ENCODE results near the gene MBLAC1. TPM values are rescaled to one million over a fixed set of nuclear protein-coding genes. Genes with fewer than 3 reads are reported as not detected.

The MBLAC1 gene
- total and polyA plus RNA-seq, 9 of the 15 experiments (the other 6 are each of a cell fraction or from before 2014, with no cell fraction given) = 0.03 to 3.1 (median 0.52) TPM

GRCh38 chr7:100148559-100149328, 22.0 kb downstream of the MBLAC1 start, which contains the start of gene LAMTOR4 (continued):
- TF ChIP-seq FOXP1 (CRISPR knock-in tag; IDR thresholded peaks at IDR 0.05) = no peak; the same call in 1 of the 2 replicates
- no peak for TF ChIP-seq NR2C2 (CRISPR knock-in tag; IDR thresholded peaks at IDR 0.05)
- no peak for TF ChIP-seq NR2C2 (tag; IDR thresholded peaks at IDR 0.05)
- no peak for TF ChIP-seq RBM22 (IDR thresholded peaks at IDR 0.05; ENCODE audit: low read depth, low read length, poor library complexity, severe bottlenecking)
- no peak for TF ChIP-seq GTF2E2 (tag; IDR thresholded peaks at IDR 0.05)
- TF ChIP-seq TOE1 (IDR thresholded peaks at IDR 0.05; ENCODE audit: borderline replicate concordance) = peak; percentile 99
- TF ChIP-seq TOE1 (CRISPR knock-in tag; IDR thresholded peaks at IDR 0.05; ENCODE audit: borderline replicate concordance, low read depth) = no peak
- TF ChIP-seq ZNF444 (CRISPR knock-in tag; IDR thresholded peaks at IDR 0.05) = no peak
- no peak for TF ChIP-seq ZNF134 (CRISPR knock-in tag; conservative IDR thresholded peaks at IDR 0.05)
- TF ChIP-seq FOXA3 (CRISPR knock-in tag; conservative IDR thresholded peaks at IDR 0.05 in 1 of 2, IDR thresholded peaks at IDR 0.05 in 1 of 2) = no peak
- no peak for TF ChIP-seq NCOR1 (IDR thresholded peaks at IDR 0.05)
- TF ChIP-seq ARHGAP35 (IDR thresholded peaks at IDR 0.05; ENCODE audit: partially characterized antibody) = no peak
- TF ChIP-seq ZNF316 (IDR thresholded peaks at IDR 0.05) = no peak
- TF ChIP-seq SMAD3 (CRISPR knock-in tag; conservative IDR thresholded peaks at IDR 0.05) = no peak
- TF ChIP-seq, protein P1, sequence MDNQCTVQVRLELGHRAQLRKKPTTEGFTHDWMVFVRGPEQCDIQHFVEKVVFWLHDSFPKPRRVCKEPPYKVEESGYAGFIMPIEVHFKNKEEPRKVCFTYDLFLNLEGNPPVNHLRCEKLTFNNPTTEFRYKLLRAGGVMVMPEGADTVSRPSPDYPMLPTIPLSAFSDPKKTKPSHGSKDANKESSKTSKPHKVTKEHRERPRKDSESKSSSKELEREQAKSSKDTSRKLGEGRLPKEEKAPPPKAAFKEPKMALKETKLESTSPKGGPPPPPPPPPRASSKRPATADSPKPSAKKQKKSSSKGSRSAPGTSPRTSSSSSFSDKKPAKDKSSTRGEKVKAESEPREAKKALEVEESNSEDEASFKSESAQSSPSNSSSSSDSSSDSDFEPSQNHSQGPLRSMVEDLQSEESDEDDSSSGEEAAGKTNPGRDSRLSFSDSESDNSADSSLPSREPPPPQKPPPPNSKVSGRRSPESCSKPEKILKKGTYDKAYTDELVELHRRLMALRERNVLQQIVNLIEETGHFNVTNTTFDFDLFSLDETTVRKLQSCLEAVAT (IDR thresholded peaks at IDR 0.05) = peak; percentile 58 to 73; a peak in 3 of 4 replicates
- TF ChIP-seq, protein P2, sequence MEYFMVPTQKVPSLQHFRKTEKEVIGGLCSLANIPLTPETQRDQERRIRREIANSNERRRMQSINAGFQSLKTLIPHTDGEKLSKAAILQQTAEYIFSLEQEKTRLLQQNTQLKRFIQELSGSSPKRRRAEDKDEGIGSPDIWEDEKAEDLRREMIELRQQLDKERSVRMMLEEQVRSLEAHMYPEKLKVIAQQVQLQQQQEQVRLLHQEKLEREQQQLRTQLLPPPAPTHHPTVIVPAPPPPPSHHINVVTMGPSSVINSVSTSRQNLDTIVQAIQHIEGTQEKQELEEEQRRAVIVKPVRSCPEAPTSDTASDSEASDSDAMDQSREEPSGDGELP (CRISPR knock-in tag; IDR thresholded peaks at IDR 0.05; ENCODE audit: borderline replicate concordance) = peak; percentile 72
- TF ChIP-seq, protein P3, sequence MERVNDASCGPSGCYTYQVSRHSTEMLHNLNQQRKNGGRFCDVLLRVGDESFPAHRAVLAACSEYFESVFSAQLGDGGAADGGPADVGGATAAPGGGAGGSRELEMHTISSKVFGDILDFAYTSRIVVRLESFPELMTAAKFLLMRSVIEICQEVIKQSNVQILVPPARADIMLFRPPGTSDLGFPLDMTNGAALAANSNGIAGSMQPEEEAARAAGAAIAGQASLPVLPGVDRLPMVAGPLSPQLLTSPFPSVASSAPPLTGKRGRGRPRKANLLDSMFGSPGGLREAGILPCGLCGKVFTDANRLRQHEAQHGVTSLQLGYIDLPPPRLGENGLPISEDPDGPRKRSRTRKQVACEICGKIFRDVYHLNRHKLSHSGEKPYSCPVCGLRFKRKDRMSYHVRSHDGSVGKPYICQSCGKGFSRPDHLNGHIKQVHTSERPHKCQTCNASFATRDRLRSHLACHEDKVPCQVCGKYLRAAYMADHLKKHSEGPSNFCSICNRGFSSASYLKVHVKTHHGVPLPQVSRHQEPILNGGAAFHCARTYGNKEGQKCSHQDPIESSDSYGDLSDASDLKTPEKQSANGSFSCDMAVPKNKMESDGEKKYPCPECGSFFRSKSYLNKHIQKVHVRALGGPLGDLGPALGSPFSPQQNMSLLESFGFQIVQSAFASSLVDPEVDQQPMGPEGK (CRISPR knock-in tag; IDR thresholded peaks at IDR 0.05; ENCODE audit: borderline replicate concordance) = no peak
- TF ChIP-seq ZFP1 (CRISPR knock-in tag; IDR thresholded peaks at IDR 0.05) = no peak; the same call in 1 of the 2 replicates
- TF ChIP-seq CXXC5 (CRISPR knock-in tag; IDR thresholded peaks at IDR 0.05) = peak; percentile 83
- TF ChIP-seq PHF21A (IDR thresholded peaks at IDR 0.05; ENCODE audit: borderline replicate concordance, low read depth) = no peak
- no peak; the same call in 1 of the 2 replicates for TF ChIP-seq HOMEZ (CRISPR knock-in tag; IDR thresholded peaks at IDR 0.05)
- no peak for TF ChIP-seq ZZZ3 (IDR thresholded peaks at IDR 0.05)
- TF ChIP-seq POLR3G (IDR thresholded peaks at IDR 0.05; ENCODE audit: extremely low read depth, insufficient read length, insufficient replicate concordance) = no peak
